Fibroblast of gingiva (primary cell): ENCODE results near the gene CAPSL.
"Not testable (repeated sequence)": the region's sequence is repeated elsewhere in the genome, so short reads cannot be mapped to it uniquely, and the experiment has no call there.

Experiments
- DNase-seq: peaks from one replicate; pipeline ENCODE4 v3.0.0-alpha.2; 2011; ENCODE audit warnings: low read depth

Gene CAPSL

DNA sequence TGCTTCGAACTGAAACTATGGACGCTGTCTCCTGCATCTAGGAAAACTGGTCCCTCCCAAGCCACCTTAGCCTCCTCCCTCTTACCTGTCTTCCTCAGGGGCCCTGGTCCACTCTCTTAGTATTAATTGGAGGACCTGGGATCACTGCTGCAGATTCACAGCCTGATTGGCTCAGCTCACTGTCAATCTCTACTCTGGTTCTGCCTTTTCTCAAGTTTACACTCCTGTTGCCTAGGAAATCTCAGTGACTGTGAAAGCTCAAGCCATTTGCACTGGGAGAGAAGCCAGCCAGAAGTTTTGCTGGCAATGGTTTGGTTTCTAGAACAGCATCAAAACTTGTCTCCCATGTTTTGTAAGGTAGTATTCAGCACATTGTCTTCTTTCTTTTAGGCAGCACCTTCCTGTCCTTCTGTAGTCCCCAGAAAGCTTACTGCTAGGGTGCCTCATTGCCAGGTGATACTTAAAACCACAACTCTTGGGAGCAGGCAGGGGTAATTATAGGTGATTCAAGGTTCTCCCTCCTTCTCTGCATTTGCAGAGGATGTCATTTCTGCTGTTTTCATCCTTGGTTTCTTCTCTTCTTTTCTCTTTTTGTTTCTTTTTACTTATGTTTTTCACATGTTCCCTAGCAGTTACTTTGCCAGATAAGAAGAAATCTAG is at the start of gene CAPSL:
TSS of gene CAPSL (minus strand) at position 55 of the 660 bp plus-strand sequence. CDS start 17,502 bp downstream, outside the sequence.
- peak; percentile 71 for DNase-seq

DNA sequence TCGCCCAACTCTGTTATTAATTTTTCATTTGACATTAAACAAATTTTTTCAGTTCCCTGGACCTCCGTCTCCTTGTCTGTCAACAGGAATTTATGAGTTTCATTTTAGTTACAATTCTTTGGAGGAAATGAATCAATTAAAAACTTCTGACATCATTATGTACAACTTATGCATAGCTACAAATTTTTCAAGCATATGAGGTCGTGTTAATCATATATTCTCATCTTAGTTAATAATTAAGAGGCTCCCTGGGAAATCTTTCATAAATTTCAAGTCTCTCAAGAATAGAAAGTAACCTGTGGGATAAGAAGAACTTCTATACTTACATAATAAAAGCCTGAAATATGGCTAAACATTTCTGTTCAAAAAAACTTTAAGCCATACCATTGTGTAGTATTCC is 49.4 kb upstream of the CAPSL start:
- no peak for DNase-seq

DNA sequence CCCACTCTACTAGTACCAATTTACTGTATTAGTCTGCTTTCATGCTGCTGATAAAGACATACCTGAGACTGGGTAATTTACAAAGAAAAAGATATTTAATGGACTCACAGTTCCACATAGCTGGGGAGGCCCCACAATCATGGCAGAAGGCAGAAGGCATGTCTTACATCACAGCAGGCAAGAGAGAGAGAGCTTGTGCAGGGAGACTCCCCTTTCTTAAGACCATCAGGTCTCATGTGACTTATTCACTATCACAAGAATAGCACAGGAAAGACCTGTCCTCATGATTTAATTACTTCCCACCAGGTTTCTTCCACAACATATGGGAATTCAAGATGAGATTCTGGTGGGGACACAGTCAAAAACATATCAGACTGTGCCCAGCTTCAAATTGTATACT is 41.3 kb upstream of the CAPSL start:
- no peak for DNase-seq

DNA sequence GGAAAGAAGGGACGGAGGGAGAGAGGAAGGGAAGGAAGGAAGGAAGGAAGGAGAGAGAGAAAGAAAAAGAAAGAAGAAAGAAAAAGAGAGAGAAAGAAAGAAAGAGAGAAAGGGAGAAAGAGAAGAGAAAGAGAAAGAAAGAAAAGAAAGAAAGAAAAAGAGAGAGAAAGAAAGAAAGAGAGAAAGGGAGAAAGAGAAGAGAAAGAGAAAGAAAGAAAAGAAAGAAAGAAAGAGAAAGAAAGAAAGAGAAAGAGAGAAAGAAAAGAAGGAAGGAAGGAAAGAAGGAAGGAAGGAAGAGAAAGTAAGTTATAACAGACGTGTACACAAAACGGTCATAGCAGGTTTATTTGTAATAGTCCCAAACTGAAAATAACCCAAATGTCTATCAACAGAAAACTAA is 38.4 kb upstream of the CAPSL start:
- not testable (repeated sequence) for DNase-seq

DNA sequence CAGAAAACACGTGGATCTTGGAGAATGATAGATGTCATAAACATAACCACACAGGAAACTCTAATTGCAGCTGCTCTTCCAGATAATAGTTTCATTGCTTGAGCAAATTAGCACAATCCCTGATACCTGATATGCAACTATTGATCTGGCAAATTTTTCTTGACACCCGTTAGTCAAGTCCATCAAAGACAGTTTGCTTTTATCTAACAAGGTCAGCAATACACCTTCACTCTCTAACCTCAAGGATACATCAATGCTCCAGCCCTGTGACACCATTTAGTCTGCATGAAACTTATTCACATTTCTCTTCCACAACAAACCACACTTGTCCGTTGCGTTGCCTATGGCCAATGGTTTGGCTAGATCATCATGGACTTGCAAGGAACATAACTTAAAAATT is 36.1 kb upstream of the CAPSL start:
- DNase-seq = no peak

DNA sequence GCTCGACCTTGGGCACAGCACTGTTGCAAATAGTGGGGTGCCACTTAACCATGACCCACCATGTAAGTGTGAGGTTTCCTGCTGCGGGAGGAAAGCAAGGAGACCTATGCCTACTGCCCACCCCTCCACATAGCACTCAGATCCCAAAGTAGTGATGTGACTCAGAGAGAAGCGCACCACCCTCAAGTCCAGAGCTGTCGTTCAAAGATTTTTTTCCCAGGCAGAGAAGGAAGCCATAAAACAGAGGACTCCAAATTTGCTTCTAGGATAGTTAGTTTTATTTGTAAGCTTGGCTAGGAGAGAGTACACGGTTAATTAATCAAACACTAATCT is 33.4 kb upstream of the CAPSL start:
- no peak for DNase-seq

DNA sequence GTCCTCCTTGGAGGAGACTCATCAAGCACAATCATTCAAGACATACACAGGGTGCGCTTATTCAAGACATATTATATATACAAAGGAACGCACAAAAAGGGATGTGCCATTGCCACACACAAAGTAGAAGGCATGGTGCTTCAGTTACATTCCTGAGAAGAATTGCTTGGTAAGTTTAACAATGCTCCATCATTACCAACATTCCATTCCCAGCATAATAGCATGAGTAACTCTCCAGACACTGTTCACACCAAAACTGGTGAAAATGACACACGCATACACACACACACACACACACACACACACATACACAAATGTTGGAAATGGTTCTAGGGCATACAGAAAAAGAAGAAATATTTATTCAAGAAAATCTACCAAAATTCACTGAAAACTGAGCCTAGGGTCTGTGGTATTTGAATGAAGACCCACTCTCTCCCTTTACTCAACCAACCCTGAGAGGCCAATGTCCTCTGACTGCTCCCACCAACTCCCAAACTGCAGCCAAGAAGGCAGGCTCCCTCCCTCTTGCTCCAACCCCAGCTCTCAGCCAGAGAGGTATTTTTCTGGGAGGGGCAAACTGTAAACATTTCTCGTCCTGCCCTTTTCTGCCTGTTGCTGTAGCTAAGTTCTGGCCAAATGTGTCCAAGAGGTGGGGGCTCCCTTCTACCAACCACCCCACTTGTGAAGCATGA is 32.9 kb upstream of the CAPSL start:
- DNase-seq = no peak

DNA sequence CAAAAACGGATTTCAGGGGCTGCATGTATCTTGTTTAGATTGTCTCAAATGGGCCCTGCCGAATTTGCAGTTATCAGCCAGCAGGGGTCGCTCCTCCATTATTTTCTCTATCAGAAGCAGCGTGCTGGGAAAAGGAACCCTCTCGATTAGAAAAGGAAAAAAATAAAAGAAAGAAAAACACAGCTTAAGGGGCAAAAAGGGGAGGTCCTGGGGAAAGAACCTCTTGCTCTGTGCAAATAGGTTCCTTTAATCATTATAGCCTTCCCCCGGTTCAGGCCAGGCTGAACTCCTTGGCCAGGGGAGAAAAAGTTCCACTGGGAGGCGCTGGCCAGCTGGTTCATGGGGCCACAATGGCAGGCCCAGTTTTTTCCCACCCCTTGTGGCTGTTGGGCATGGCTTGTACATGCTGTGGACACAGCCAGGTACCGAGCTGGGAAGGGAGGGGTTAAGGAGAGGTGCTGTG is 25.0 kb upstream of the CAPSL start:
- DNase-seq = no peak

DNA sequence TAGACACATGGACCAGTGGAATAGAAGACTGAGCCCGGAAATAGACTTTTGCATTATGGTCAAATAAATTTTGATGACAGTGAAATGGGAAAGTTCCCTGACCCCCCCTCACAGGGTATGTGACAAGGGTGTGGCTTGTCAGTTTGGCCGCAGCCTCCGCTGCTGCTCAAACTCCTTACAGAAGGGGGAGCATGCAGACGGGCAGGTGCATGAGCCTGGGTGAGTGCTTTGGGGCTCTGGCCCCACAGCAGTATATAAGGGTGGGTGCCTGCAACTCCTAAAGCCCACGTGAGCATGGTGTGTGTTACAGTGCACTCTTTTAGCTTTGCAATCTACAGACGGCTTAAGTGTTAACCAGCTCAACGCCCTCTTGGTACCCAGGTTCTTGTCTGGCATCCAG is 21.9 kb upstream of the CAPSL start:
- no peak for DNase-seq

DNA sequence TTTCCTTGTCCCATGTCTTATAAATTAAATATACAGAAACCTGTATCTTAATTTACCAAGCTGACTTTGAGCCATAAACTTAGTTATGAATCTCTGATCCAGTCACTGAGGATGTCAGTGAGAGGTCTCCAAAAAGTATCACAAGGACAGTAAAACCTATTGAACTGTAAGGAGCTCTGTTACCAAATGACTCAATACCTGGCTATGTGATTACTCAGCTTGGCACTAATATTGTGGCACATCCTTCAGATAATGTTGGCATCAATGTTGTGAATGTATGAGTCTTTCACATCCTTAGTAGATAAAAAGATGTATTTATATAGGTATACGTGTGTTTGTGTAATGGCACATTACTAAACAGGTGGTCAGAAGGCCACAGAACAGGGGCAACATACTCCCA is 18.0 kb upstream of the CAPSL start:
- no peak for DNase-seq

DNA sequence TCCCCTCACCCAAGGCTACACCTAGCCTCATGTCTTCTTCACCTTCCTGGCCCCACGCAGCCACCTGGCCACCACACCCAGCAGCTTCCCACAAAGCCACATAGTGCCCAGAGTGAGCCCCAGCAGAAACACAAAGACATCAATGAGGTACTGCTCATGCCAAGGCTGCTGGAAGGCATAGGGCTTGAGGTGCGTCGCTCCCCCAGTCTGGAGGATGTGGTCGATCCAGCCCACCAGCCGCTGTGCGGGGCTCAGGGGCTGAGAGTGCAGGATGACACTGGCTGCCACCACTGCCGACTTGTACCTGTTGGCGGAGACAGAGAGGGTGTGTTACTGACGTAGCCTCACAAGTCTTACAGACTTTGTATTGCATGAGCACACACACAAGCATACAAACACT is 15.8 kb upstream of the CAPSL start:
- no peak for DNase-seq

DNA sequence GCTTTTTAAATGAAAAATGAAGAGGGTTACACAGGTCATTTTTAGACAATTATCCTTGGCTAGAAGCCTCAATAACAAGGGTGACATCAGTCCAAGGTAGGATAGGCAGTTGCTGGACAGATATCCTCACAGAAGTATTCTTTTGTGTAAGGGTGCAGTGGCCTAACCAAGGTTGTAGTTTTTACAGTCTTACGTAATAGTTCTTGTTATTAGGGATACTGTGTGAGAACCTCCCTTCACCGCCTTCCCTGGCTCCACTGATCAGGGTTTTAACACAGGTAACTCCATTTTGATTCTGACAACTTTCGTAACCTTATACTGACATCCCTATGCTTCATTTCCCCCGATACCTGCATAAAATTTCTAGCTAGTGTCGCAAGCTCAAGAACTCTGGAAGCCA is 8.7 kb upstream of the CAPSL start:
- no peak for DNase-seq

DNA sequence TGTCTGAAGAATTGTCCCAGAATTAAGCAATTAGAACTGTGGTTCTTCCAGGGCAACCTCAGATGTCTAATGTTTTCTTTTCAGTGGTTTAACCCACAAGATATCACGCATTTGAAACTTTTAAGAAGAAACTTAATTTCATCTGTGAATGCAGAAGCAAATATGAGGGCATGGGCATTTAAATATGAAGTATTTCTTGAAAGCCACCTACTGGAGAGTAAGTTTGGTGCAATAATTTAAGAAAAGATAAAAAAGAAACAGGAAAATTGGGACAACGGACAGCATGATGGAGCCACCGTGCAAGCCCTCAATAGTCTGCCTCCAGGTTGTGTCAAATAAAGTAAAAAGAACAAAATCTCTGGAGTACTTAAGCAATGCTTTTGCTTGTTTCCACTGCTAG is 1.2 kb upstream of the CAPSL start:
- DNase-seq = no peak

DNA sequence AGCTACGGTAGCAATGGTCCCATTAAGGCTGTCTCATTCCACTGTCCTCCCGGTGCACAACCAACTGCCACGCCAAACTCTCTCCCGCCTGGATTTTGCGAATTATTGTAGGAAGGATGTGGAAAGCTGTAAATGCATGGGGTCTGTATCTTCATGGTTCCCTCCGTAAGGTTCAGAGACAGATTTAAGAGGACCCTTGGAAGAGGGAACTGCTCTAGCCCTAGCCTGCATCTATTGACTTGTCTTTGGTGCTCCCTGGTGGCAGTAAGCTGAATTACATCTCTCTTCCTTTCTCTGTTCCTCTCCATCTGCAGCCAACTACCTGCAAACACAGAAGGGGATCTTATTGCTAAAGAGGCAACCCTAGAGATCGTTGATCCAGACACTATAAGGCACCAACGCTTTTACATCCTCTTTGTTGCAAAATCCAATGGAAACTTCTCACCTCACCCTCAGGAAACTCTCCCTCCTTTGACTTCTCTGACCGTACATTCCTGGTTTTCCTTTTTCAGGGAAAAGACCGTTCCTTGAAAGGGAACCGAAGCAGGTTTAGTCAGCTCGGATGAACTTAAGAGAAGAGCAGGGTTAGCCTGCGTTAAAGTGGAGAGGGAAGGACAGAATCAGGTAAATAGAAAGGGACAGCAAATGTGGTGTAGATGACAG is 11.9 kb downstream of the CAPSL start:
- peak; percentile 31 for DNase-seq

DNA sequence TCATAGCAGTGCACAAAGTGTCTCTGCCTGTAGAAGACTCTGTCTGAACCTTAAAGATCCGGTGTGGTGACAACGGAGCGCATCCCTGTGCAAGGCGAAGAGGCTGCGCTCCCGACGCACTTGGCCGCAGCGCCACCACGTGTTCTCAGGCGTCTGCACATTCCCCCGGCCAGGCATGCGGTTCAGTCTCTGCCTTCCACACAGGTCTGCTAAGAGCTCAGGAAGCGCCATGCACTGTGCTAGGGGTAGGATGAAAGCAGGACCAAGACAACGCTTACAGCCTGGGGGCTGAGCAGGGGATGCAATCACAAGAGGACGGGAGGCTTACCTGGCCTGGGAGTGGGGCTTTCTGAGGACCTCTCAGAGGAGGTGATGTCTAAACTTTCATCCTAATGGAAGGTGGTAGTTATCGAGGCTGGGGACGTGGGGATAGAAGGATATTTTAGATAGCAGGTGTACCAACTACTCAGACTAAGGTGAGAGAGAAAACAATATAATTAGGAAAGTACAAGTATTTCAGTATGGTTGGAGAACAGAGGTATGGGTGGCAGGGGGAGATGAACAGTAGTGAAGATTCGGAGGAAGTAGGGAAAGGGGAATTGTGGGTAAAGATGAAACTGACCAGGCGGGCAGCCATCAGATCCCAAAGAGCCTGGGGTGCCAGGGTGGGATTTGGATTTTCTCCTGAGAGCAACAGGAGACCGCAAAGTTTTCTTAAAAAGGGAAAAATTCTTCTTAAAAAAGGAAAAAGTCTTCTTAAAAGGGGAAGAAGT is 13.3 kb downstream of the CAPSL start:
- DNase-seq = peak; percentile 67

DNA sequence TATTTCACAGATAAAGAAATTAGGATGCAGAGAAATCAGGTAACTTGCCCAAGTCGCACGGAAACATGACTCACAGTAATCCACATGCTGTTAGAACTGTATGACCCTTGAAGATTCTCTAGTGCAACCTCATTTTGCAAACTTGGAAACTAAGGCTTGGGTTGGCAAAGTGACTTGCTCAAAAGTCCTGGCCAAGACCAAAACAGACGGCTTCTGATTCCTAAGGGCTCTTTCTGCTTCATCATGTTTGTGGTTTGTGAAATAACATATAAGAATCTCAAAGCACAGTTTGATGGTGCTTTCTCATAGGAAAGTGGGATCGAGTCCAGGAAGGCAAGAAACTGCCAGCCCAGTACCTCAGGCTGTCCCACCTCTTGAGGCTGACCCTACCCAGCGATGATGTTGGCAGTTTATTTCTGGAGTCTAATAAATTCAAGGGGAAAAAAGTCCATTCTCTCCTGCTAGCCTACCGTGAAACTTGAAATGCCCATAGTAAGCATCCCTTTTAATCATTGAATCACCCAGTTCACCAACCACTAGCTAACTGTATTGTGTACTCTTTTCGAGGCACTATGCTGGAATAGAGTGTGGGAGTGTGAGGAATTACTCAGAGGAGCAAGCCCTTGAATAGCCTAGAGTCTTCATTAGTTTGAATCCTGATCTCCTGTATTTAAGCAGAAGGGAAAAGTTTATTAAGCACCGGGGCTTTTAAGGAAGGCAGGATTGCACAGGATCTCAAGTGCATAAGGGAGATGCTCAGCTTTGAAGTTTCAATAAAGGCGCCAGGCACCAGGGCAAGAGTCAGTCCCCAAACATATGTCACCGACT is 14.1 kb downstream of the CAPSL start:
- peak; percentile 86 for DNase-seq

DNA sequence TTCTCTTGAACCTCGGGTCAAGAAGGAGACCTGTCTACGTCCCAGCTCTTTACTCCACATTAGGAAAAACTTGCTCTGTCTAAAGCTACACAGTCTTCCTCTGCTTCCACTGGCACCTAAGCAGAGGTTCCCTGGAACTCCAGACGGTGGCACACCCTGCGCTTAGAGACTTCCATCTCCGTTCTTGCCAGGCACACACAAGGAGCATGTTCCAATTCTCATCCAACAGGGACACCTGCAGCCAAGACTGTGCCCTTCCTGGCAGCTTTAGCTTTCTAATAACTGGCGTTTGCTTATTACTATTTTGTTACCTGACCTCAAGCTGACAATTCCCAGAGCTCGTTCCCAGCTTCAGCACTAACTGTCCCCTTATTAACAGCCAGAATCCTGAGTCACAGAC is 16.0 kb downstream of the CAPSL start:
- no peak for DNase-seq

DNA sequence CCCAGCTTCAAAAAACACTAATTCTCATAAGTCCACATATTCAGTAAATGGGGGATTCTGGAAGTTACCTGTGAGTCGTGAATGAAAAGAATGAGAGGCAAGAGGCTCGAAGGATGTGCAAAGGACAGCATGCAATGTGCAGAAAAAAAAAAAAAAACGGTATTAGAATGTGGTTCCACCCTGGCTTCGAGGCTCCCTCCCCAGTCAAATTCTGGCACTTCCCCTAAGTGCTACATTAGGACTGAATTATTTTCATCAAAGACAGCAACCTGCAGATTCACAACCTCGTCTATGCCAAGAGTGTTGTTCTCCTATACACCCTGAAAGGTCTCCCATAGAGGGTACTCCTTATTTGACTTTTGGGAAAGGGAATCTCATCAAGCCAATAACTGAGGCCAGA is 16.5 kb downstream of the CAPSL start:
- DNase-seq = no peak

DNA sequence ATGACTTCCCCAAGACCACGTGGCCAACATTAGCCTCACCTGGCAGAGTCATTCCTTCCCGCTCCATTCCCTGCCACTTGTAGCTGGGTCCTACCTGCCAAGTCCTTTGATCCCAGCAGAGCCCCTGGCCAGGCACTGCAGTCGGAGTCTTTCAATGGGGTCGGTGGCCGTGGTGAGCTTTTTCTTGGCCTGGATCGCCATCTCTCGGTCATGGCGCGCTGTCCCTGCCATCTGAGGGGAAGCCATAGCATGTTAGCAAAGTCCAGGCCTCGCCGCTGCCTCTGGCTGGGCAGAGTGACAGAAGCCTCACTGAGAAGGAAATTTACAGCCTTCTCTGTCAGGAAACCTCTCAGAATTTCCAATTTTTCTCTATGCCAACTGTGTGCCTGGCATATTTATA is 17.5 kb downstream of the CAPSL start:
- no peak for DNase-seq

DNA sequence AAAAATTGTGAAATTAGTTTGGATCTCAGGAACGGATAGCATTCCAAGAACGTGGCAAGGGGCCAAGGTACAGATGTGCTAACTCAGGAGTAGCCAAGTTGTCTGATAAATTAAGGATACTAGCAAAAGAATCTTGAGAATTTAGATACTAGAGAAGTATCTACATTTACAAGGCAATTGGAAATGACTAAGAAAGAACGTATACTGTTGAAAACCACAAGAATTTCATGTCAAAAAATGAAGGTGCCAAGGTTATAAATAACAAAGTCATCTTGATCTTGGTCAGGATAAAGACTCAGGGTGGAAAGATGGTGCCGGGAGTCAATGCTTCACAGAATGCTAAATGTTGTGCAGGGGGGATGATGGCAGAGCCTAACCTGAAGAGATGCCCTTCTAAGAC is 19.2 kb downstream of the CAPSL start:
- peak; percentile 95 for DNase-seq

DNA sequence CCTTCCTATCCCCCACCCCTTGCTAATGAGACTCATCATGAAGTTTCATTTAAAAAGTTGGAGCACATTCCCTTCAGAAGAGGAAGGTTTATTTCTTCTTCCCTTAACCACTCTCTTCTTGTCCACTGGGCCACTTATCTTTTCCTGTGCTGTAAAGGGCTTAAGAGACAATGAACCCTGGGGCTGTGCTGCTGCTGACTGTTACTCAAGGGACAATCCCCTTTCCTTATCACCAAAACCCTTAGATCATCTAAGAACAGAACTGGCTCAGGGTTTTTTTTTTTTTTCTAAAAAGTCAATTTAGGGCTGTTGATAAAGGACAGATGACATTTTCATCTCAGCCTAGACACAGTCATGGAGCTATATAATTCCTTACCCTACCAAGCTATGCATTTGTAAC is 29.6 kb downstream of the CAPSL start:
- no peak for DNase-seq

DNA sequence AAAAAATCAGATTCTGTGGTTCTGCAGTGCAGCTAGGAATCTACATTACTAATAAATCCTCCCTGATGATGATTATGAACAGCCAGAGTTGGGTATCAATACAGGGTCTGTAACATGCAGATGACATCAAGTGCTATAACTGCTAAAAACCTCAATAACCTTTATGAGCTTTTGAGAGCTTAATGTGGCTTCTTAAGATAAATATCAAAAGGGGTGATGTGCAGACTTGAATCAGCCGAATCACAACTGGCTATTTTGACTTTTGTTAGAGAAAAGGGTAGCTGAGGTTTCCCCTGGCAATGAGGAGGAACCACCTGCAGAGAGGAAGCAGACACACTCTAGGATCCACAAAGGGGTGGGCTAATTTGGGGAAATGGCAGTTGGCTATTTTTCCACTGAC is 30.2 kb downstream of the CAPSL start:
- DNase-seq = no peak
